GM18519 (cell line): Measurements from ENCODE around the gene ACSBG1.

Experiments
- ATAC-seq: cut with Tn5 transposase; IDR thresholded peaks from one replicate; pipeline ENCODE4 v1.9.1; 2021; ENCODE audit warnings: mild to moderate bottlenecking, moderate library complexity; ENCODE audit not compliant: unreplicated experiment, low FRiP score

The ACSBG1 gene

GRCh38 chr15:78224023-78224411 lies 10.3 kb downstream of the ACSBG1 start:
- ATAC-seq, result no peak

GRCh38 chr15:78223396-78224022 lies 10.9 kb downstream of the ACSBG1 start:
- no peak for ATAC-seq

DNA sequence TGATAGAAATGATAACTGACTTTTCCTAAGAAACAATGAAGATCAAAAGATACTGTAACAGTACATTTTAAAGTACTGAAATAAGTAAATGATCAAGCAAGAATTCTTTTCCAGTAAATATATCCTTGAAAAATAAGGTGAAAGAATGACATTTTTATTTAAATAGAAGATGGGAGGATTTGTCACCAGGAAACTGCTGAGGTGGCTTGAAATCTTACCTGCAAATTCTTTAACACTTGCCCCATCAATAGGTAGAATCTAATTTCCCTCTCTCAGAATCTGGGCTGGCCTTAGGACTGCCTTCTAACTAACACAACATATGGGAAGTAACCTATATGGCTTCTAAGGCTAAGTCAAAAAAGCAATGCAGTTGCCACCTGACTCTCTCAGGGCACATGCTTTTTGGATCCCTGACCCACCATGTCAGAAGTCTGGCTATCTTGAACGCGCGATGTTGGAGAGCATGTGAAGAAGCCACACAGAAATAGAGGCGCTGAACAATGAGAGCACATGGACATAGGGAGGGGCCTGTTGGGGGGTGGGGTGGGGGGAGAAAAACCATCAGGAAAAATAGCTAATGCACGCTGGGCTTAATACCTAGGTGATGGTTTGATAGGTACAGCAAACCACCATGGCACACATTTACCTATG lies 11.5 kb downstream of the ACSBG1 start:
- no peak for ATAC-seq

GRCh38 chr15:78220713-78221112 lies 13.7 kb downstream of the ACSBG1 start:
- ATAC-seq, result no peak

DNA sequence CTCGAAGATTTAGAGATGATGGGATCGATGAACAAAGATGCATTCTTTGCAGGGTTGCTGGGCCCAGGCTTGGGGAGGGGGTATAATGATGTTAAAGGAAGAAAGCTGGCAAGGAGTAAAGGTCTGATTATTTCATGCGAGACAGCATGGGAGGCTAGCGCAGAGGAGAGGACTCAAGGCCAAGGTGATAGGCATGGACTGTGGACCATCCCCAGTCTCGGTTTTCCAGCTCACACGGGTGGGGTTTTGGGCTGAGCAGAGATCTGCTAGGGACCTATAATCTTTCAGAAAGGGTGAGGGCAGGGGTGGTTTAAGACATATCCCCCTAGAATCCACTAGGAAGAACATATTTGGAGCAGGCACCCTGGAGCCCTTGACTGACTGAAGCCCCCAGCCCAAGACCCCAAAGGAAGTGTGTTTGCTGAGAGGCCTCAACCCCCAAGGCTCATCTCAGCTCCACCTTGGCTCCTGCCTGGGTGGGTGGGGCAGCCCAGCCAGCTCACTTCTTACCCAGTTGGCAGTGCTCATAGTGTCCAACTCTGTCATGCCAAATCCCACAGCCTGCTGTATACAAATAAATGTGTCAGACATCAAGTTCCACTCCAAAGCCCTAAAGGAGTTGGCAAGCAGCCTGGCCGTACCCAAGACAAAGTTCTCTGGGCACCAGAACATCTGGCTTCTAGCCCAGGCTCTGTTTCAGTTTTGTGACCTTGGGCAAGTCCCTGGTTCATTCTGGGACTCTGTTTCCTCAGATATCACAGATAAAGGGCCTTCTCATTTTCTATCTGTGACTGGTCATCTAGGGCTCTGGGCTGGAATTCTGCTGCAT lies 17.9 kb downstream of the ACSBG1 start:
- ATAC-seq, result no peak

GRCh38 chr15:78213956-78214355 lies 20.4 kb downstream of the ACSBG1 start:
- no peak for ATAC-seq

DNA sequence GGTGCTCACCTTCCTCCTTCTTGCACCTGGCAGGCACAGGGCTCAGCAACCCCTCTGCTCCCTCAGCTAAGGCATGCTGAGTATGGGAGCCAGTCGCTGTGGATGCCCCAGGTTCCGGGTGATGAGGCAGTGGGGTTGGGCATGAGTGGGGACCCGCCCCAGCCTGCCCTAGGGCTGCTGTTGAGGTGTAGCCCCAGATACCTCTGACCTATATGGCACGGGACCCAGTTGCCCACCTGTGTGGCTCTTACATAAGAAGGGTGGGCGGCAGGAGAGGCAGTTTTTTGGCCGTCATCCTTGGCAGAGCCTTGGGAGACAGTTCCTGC lies 21.0 kb downstream of the ACSBG1 start:
- no peak for ATAC-seq

GRCh38 chr15:78212546-78213424 lies 21.6 kb downstream of the ACSBG1 start:
- no peak for ATAC-seq

GRCh38 chr15:78212008-78212407 lies 22.4 kb downstream of the ACSBG1 start:
- ATAC-seq, result no peak

DNA sequence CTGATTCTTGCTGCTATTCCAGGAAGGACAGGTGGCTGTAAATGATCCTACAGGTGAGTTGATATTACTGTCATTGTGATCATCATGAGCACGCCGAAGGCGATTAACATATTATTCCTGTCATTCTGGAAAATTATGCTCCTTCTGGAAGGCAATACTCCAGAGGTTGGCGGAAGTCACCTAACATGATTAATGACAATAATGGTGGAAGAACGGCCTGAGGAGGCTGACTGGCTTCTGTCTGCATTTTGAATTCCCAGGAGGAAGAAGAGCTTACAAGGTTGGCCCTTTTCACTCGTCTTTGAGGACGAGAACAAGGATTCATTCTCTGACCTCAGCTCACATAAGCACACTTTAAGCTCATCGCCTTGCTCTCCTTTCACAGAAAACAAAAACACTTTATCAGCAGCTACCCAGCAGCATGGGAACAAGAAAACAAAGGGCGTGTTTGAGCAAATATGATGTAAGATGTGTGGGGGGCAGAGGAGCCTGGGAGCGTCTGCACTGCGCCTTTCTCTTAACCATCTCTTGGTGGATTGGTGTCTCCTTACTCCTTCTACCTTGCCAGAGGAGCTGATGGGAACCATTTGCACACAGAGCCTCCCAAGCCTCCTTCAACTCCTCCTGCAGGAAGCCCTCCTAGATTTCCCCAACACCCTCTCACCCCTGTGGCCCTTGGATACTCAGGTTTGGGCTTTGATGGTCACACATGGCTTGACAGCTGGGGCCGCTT lies 23.0 kb downstream of the ACSBG1 start:
- no peak for ATAC-seq

DNA sequence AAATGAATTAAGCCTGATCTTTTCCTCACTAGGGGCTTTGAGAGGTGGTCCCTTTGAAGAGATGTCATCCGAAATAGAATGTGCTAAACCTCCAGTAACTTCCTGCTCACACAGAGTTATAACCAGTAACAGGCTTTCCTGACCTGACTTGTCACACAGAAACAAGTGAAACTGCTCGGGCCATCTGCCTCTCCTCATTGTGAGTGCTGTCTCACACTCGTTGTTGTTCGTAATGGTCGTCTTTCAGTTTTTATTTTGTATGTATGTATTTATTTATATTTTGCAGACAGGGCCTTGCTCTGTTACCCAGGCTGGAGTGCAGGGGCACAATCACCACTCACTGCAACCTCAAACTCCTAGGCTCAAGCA lies 24.0 kb downstream of the ACSBG1 start:
- ATAC-seq, result no peak

DNA sequence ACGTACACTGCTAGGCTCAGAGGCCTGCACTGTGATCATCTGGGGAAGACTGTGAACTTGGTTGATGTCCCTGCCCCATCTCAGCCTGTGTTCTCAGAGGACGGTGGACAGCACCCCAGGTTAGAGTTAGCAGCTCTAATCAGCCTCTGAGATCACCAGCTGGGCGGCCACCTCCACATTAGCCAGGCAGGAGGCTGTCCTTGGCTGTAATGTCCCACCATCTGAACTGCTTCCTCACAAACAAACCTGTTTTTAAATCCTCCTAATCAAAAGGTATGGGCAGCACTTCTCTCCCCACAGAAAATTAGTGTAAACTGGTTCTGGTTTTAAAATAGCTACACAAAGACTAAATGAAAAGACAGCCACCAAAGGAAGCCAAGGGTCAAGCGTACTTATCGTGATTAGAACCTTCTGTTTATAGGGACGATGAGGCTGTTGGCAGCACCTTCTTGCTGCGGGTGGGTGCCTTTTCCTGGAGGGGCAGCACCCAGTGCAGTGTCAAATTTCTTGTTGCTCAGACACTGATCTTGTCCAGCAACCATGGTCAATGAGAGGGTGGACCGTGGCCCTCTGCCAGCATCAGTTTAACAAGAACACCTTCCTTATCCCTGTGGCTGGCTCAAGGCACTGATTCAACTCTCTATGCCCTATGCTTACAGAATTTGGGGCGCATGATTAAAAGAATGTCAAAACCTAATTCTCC lies 24.6 kb downstream of the ACSBG1 start:
- no peak for ATAC-seq

GRCh38 chr15:78208887-78209645 lies 25.3 kb downstream of the ACSBG1 start:
- ATAC-seq, result no peak

- no peak for ATAC-seq
Observed at GRCh38 chr15:78208341-78208844, 26.0 kb downstream of the ACSBG1 start.

DNA sequence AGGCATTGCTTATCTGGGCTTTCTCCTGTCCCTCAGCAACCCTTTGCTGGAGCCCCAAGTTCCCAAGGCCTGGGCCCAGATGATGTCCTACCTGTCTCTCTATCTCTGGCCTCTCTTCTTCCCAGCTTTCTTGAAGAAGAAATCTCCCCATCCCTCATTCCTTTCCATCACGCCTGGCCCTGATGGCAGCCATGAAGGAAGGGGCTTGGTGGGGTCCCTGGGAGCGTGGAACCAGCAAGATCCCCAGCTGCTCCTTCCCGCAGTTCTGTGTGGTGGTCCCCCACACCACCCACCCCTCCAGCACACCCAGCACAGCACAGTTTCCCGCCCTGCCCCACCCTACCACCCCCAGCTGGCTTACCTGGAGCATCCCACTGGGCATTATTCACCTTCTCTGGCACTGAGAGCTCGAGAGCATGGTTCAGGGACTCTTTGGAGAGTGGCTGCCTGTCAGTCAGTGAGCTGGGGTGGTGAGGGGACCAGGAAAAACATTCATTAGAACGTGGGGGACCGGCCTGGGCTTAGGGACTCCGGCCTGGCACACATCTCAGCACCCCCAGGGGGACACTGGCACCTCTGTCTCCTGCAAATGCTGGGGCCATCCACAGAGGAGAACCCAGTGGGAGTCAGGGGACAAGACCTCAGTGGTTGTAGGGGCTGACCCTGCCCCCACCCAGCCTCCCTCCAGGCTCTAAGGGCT lies 26.6 kb downstream of the ACSBG1 start:
- ATAC-seq, result no peak

DNA sequence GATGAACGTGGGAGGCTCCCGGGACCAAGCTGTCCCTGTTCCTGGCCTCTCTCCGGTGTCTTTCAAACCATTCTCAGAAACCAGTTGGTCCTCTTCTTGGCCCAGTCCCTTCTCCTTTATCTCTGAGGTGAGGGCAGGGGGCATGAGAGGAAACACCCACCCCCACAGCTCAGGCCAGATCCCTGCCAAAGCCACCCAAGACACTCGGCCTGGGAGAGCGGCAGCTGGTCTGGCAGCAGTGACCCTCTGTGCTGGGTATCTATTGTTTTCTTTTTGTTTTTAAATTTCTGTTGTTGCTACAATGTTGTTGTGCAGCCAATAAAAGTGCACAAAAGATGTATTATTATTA lies 27.3 kb downstream of the ACSBG1 start:
- no peak for ATAC-seq

DNA sequence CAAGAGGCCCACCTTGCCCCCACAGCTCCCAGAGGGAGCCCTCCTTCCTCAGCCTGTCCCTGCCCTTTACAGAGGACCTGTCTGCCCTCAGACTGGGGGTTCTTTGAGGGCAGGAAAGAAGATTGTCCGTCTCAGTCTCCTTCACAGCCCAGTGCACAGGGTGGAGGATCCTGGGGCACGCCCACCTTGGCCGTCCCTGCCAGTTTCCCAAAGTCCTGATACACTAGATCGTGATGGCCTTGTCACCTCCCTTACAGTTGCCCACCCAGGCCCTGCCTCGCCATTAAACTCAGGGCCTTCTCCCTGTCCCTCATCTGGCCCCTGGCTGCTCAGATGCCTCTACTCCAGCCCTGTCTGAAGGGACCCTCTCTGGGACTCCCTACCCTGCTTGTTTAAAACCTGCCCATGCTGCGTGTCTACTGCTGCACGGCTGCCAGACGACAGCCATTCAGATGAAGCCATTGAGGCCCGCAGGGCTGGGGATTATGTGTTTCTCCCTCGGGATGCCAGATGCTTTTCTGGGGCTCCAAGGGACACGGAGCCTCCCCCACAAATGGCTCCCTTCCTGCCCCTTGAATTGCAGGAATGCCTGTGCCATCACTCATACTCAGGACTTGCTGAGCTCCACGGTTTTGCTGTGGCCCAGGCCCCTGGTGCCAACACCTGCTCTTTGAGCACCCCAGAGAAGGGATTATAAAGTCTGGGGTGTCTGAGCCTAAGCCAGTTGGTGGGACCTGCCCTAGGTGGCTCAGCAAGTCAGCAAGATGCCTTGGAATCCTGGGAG lies 27.8 kb downstream of the ACSBG1 start:
- ATAC-seq, result no peak
